Measurements from ENCODE around the gene HNF4A.
"Not testable (repeated sequence)": the region's sequence is repeated elsewhere in the genome, so short reads cannot be mapped to it uniquely, and the experiment has no call there.

The HNF4A gene

DNA sequence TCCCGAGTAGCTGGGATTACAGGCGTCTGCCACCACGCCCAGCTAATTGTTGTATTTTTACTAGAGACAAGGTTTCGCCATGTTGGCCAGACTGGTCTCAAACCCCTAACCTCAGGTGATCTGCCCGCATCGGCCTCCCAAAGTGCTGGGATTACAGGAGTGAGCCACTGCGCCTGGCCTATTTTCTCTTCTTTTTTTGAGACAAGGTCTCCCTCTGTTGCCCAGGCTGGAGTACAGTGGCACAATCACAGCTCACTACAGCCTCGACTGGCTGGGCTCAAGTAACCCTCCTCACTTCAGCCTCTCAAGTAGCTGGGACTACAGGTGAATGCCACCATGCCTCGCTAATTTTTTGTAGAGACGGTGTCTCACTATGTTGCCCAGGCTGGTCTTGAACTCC, 9.6 kb upstream of the HNF4A start:
- DNase-seq: not testable (repeated sequence)

DNA sequence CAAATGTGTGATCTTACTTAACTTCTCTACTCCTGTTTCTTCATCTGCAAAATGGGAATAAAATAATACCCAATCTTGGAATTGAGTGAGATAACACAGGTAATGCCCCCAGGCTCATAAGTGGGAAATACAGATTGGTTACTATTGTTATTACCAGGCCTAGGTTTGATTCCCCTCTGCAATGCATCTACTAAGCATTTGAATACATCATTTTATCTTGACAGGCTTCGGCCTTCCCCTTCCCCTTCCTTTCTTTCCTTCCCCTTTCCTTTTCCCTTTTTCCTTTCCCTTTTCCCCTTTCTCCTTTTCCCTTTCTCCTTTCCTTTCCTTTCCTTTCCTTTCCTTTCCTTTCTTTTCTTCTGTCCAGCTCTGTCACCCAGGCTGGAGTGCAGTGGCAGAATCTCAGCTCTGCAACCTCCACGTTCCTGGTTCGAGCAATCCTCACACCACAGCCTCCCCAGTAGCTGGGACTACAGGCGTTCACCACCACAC, 7.3 kb upstream of the HNF4A start:
- no peak for DNase-seq

DNA sequence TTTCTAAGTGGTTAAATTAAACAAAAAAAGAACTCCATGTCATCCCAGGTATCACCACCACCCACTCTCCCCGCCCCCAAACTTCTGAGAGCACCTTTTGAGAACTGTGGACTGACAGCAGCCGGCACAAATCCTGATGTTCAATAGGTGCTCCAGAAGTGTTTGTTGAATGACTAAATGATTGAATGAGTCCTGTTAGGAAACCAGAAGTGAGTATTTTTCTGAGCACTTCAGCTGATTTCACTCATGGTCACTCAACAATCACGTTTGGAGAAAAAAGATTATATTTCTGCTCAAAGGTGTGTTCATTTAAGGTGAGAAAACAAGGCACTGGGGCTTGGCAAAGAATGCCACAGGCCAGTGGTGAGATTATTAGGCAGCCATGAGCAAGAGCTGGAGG, 6.2 kb upstream of the HNF4A start:
- DNase-seq: no peak

DNA sequence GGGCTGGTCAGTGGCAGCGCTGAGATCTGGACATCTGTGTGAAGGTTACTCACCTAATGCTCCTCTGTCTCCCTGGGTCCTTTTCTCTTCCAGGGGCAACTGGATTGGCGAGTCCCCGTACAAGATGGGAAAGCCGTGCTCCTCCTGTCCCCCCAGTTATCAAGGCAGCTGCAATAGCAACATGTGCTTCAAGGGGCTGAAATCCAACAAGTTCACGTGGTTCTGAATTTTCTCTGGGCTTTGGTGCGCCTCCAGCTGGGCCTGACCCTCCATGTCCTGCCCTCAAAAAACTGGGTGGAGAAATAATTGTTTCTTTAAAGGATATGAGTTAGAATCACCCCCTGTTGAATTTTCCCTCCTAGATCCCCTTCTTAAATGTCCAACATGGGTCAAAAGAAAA, 4.9 kb upstream of the HNF4A start:
- no peak for DNase-seq

DNA sequence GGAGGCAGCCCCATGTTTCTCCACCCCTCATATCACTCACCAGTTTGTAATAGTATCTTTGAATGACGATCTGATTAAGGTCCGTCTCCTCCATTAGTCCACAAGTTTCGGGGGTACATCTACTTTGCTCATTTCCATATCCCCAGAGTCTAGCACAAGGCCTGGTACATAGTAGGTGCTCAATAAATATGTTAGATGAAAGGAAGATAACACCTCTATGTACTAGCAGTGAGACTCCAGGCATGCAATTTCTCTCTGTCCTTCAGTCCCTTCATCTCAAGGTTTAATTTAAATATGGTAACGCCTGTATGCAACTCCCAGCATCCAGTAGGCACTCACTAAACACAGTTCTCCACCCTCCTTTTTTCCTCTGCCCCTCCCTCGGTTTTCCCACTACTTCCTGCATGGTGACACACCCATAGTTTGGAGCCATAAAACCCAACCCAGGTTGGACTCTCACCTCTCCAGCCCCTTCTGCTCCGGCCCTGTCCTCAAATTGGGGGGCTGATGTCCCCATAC, 461 bp upstream of the HNF4A start:
- no peak for DNase-seq

DNA sequence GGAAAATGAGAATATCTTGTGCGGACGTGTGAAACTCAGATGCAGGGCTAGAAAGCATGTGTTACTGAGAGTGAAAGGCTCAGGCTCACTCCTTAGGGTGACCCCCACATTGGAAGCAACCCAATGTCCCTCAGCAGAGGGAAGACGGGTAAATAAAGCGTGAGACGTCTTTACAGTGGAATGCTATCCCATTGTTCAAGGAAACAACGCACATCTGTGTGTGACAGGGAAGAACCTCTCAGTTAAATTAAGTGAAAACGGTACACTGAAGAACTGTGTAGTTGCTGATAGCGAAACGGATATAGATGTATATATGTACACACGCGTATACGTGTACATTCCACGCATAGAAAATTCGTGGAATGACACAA, 839 bp downstream of the HNF4A start:
- DNase-seq: no peak

DNA sequence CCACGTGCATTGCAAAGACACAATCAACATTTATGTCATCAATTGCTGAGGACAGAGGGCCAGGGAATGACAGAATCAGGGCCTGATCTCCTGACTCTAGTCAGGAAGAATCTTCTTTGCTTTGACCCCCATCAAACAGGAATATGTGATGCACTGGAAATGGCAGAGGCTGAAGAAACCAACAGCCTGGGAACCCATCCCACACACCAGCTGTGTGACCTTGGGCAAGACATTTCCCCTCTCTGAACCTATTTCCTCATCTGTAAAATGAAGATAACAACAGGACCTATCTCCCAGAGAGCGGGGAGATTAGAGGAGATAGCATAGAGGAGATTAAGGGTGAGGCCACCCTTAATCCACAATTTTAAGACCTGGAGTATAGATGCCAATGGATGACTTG, 1.5 kb downstream of the HNF4A start:
- no peak for DNase-seq

DNA sequence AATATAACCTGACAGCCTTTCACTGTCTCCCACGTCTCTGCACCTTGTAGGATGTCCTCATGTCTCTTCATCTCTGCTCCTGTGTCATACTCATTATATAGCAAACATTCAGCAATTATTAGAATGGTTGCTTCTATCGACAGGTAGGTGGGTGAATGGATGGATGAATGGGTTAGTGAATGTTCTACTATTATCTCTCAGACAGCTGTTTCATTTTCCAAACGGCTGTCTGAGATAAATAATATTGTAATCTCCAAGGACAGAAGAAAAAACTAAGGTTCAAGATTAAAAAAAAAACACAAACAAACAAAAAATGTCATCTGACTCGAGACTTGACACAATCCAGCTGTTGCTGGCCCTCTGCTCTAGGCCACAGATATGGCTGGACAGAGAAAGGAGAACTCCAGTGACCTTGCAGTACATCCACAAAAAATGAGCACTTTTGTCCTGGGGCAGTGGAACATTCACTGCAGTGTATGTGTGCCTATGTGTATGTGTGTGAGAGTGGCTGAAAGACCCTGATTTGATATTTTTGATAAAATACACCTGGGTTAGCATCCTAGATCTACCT, 2.1 kb downstream of the HNF4A start:
- no peak for DNase-seq

DNA sequence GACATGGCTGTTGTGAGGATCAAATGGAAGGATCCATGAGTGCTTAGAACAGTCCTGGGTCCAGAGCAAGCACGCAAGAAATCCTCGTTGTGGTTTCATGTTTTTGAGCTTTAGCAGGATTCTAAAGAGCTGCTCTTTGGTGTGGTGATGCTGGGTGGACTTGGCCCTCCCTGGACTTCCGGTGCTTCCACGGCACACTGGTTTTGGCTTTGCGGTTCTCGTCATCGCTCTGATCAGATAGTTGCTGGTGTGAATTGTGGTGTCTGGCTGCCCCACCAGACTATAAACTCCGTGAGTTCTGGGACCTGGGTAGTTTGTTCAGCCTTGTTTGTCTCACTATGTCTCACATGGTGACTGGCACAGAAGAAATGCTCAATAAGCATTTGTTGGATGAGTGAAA, 3.3 kb downstream of the HNF4A start:
- DNase-seq: no peak

DNA sequence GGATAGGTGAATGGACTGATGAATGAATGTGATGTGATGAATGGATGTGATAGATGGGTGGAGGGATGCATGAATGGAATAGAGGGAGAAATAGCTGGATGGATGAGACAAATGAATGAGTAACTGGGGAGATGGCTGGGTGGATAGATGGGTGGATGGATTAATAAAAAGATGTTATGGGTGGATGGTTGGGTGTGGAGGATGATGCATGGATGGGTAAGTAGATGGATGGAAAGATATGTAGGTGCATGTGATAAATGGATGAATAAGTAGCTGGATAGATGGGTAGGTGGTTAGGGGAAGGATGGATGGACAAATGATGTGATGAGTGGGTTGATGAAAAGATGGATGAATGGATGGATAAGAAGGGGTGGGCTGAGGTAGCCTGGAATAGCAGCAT, 4.7 kb downstream of the HNF4A start:
- no peak for DNase-seq

DNA sequence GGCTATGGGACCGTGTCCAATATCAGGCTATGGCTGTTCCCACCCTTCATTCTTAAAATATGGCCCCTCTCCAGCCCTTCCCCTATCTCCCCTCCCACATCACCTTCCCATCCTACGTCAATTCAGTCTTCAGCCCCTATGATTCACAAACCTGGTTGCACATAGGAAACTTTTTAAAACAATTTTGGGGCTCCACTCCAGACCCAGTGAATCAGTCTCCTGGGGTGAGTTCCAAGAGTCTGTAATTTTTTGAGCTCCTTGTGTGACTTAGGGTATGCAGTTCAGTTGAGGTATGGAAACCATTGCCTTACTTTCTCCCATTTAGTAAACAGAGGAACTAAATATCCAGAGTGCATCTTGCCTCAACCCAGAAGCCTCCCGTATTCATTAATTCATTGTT, 5.5 kb downstream of the HNF4A start:
- no peak for DNase-seq

DNA sequence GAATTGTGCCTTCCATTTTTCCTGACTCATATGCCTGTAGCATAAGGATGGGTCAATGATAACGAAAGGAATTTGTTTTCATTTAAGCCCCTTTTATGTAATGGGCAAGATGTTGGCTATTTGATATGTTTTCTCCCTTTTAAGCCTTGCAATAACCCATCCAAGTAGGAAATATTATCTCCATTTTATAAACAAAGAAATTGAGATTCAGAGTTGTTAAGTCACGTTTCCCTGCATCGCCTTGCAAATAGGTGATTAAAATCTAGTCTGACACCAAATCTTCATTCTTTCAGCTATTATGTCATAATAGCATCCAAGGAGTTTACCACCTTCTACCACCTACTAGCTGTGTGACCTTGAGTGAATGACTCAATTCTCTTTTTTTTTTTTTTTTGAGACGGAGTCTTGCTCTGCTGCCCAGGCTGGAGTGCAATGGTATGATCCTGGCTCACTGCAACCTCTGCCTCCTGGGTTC, 7.0 kb downstream of the HNF4A start:
- no peak for DNase-seq

DNA sequence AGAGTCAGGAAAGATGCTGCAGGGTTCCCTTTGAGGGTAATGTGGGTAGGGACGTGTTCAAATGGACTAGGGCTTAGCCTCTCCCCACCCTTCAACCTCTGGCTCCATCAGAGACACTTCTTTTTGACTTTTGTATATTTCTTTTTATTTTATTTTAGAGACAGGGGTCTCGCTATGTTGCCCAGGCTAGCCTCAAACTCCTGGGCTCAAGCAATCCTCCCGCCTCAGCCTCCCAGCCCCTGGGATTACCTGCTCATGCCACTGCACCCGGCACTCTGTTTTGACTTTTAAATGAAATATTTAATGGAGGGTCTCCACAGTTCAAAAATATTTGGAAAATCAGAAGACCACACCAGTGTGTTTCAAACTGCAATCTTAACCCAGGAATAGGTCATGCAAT, 8.6 kb downstream of the HNF4A start:
- no peak for DNase-seq

DNA sequence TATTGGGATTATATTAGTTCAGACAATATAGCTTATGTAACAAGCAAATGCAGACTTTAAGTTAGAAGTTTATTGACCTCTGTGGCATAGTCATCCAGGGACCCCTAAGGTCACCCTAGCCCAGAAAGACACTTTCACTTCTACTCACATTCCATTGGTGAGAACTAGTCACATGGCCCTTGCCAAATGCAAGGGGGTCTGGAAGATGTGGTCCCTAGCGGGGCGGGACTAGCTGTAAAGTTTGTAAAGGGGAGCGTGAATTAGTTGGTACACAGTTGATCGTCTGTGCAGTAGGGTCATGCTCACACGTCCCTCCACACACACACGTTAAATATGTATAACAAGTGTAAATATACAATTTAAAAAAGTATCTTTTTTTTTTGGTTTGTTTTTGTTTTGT, 9.3 kb downstream of the HNF4A start:
- DNase-seq: no peak

DNA sequence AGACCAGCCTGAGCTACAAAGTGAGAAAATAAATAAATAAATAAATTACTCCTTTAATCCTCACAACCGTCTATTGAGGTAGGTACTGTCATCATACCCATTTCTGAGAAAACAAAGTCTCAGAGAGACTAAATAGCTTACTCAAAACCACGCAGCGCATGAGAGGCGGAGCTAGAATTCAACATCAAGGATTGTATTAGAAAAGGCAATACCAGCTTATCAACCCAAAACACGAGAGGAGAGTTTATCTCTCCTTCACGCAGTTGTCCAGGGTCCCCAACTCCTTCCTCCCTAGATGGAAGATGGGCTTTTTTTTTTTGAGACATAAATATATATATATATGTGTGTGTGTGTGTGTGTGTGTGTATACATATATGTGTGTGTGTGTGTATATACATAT, 12.2 kb downstream of the HNF4A start:
- no peak for DNase-seq

DNA sequence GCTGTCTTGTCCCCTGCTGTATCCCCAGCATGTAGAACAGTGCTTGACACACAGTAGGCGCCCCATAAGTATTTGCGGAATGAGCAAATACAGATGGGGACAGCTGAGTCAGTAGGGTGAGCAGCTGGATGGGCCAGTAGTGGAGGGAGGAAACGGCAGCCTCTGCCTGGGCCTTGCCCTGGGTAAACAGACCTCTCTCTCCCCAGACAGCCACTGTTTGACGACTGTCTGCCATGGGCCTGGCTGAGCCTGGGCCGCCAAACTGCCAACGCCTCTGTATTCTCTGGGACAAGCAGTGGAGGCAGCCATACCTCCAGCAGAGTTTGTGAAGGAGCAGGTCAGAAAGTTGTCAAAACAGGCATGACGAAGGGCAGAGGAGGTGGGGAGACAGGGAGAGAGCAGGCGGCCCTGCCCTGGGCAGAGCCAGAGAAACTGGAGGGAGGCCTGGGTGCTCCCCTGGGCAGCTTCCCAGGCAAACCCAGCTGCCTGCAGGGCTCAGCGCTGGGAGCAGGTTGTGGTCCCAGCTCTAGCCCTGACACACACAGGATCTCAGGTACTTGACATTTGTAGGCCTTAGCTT, 15.2 kb downstream of the HNF4A start:
- DNase-seq: no peak

DNA sequence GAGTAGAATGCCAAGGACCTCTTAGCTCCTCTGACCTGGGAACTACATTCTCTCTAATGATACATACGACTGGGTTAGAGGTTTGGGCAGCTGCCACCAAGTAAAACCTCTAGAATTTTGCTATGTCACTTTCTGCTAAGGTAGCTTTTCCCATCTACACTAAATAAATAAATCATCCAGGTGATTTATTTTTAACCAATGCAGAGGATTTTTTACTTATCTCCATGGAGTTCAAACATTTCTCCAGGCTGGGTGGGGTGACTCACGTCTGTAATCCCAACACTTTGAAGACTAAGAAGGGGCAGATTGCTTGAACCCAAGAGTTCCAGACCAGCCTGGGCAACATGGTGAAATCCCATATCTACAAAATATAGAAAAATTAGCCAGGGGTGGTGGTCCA, 27.1 kb downstream of the HNF4A start:
- no peak for DNase-seq

DNA sequence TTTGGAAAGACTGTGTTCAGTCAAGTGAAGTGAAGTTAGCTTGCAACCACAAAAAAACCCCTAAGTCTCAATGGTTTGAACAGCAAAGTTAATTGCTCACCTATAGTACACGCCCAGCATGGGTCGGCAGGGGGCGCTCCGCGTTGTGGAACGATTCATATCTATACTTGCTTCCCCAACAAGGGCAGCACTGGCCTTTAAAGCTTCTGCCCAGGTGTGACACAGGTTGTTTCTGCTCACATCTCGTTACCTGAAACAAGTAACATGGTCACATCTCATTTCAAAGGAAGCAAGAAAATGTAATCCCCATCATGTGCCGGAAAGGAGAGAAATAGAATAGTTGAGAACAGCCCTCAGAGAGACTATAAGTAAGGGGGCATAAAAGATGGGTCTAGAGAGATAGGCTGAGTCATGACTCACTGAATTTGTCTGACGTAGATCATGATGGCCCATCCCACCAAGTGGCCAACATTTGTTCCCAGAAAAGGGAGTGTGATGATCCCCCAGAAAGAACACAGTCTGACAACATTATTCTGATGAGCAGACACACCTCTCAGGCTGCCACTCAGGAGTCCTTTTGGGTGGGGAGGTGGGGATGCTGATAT, 29.0 kb downstream of the HNF4A start:
- DNase-seq: peak; percentile 1

DNA sequence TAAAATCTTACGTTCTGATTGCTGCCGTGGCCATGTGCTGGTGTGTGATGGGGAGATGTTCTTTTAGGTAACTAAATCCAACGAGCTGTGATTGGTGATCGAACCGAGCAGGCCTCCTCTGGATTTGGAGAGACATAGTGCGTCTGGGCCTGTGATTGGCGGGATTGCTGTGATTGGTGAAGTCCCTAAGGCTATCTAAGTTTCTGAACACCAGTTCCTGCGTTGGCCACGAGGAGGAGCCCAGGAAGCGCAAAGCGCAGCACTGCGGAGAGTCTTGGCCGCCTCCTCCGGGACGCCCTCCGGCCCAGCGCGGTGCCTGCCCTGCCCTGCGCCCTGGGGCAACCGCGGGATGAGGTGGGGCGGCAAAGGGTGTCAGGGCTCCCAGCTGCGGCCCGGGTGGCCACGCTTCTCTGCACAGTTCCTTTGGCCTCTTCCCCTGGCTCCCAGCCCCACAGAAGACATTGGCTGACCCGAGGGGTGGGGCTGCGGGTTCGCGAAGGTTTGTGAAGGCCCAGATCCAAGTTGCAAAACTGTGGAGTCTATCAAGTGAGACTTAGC, 33.0 kb downstream of the HNF4A start:
- no peak for DNase-seq

DNA sequence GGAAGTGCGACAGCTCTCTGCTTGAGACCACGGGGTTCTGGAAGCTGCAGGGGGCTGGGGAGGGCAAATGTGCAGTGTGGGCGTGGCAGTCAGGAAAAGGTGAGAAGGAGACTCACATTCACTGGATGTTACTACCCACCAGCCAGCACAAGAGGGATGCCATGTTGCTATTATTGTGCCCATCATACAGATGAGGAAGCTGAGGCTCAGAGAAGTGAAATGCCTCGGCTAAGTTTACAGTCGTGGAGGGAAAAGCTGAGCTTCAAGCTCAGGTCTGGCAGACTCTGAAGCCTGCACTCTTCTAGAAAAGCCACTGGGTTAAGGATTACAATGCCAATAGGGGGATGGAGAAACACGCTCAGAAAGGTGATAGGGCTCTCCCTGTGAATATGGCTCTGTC, 34.4 kb downstream of the HNF4A start:
- no peak for DNase-seq

DNA sequence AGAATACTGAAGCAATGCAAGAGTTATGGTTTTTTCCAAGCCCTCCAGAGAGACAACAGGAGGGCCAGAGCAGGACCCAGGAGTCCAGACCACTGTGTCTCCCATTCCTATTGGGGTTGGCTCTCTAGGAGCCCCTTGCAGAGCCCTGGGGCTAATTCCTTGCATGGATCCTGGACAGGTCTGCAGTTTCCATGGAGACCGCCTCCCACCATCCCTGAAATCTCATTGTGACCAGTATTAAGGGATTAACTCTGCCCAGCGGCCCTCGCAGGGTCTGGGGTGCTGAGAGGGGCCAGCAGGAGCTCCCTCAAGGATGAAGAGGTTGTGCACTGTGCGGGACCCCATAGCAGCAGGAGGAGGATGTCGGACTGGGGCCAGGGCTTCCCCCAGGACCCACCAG, 34.8 kb downstream of the HNF4A start:
- DNase-seq: no peak

DNA sequence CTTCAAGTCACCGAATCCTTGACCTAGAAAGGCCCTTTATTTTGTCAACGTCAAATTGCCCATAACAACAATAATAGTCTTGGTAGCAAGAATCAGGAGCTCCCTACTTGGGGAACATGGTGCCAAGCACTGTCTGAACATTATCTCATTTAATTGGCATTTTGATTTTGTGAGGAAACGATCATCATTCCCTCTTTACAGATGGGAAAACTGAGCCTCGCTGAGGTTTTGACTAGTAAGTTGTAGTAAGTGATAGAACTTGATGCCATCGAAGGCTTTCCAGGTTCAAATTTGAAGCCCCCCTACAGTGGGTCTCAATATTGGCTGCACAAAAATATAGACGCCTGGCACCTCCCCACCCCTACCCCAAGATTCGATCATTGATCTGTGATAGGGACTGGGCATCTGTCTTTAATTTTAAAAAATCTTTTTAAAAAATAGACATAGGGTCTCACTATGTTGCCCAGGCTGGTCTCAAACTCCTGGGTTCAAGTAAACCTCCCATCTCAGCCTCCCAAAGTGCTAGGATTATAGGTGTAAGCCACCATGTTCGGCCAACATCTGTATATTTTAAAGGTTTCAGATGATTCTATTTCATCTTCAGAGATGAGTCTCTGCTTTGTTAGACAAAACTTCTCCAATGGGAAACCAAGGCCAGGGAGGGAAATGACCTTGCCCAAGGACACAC, 36.7 kb downstream of the HNF4A start:
- no peak for DNase-seq

DNA sequence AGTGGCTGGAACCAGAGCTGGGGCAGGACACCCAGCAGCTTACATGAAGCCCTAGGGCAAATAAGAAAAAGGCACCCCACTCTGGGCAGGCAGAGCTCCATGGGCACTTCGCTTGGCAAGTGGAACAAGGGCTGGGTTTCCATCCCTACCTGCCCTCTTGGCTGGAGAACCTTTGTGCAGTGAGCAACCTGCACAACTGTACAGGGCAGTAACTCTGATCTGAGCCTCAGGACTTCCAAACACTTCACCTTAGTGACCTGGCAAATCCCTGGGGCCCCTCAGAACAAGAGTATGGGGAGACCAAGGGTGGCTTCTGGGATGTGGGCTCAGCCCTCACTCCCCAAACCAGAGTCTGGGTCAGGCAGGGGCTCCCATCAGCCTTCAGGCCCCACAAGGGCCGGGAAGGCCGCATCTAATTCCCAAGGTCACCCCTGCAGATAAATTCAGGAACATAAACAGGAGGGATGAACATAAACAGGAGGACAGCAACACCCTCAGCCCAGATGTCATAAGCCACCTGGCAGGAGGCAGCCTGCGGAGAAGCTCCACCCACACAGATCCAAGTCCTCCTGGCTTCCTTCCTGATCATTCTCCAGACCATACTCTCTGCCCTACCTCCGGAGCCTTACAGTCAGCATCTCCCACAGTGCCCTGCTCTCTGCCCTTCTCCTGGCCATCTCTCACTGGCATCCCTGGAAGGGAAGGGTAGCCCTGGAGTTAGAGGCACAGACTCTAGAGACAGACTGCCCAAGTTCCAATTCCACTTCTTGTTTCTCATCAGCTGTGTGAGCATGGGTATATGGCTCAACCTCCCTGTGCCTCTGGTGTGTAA, 37.5 kb downstream of the HNF4A start:
- no peak for DNase-seq
